ENCODE data around the gene PRKG1.

The PRKG1 gene

DNA sequence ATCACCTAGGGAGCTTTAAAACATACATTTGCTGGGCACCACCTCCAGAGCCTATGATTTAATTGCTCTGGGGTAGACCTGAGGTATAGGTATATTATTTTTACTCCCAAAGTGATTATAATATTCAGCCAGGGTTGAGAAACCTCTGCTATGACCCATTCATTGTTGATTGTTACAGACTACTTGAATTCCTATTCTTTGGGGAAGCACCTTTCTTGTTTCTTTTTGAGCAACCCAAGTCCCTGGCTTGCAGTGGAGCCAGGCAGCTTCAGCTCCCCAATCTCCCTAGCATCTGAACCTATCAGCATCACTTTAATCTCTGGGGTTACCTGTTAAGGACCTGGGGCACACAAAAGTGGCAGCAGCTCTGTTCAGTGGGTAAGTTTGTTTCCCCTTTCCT, 8.6 kb downstream of the PRKG1 start:
- H3K4me3 ChIP-seq (ENCODE audit: low read length): no peak overlapping the region
- DNase-seq (ENCODE audit: low read depth): no peak
- TF ChIP-seq, protein P1, sequence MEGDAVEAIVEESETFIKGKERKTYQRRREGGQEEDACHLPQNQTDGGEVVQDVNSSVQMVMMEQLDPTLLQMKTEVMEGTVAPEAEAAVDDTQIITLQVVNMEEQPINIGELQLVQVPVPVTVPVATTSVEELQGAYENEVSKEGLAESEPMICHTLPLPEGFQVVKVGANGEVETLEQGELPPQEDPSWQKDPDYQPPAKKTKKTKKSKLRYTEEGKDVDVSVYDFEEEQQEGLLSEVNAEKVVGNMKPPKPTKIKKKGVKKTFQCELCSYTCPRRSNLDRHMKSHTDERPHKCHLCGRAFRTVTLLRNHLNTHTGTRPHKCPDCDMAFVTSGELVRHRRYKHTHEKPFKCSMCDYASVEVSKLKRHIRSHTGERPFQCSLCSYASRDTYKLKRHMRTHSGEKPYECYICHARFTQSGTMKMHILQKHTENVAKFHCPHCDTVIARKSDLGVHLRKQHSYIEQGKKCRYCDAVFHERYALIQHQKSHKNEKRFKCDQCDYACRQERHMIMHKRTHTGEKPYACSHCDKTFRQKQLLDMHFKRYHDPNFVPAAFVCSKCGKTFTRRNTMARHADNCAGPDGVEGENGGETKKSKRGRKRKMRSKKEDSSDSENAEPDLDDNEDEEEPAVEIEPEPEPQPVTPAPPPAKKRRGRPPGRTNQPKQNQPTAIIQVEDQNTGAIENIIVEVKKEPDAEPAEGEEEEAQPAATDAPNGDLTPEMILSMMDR (conservative IDR thresholded peaks at IDR 0.05; ENCODE audit: low read length): no peak

DNA sequence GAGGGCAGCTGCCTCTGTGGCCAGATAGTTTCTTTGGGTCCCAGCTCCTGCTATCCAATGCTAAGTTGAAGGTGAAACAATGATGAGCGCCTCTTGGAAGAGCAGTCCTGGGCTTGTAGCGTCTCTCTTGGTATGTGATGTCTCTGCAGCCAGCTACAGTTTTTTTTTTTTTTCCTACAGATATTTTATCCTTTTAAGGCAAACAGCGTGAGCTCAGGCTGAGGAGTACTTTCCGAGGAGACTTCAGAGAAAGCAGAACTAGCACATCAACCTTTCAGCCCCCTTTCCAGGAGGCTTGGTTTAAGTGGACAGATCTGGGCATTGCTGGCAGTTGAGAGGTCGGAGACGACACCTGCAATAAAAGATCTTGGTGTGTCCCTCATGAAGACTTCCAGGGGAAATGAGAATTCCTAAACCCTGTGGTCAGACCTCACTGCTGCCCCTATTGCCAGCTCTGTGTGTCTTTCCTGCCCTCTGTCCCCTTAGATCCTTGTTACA, 9.1 kb downstream of the PRKG1 start:
- no peak for DNase-seq (ENCODE audit: low read depth)
- TF ChIP-seq, protein P1 (conservative IDR thresholded peaks at IDR 0.05; ENCODE audit: low read length): no peak
- no peak overlapping the region for H3K4me3 ChIP-seq (ENCODE audit: low read length)

DNA sequence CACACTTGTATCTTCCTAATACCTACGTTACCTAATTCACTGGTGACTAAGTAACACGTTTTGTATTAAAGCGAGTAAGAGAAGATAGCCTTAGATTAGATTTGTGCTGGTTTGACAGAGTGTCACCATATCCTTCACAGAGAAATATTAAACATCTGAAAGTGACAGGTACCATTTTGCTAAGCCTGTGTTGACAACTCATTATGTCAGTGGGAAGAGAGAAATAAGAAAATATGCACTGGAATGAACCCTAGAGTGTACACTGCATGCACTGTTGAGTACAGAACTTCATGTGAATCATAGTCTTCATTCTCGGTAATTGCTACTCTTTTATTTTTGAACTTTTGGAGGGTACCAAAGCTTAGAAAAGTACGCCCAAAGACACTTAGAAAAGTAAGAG, 10.9 kb downstream of the PRKG1 start:
- H3K4me3 ChIP-seq (ENCODE audit: low read length): no peak overlapping the region
- TF ChIP-seq, protein P1 (conservative IDR thresholded peaks at IDR 0.05; ENCODE audit: low read length): no peak
- DNase-seq (ENCODE audit: low read depth): no peak

DNA sequence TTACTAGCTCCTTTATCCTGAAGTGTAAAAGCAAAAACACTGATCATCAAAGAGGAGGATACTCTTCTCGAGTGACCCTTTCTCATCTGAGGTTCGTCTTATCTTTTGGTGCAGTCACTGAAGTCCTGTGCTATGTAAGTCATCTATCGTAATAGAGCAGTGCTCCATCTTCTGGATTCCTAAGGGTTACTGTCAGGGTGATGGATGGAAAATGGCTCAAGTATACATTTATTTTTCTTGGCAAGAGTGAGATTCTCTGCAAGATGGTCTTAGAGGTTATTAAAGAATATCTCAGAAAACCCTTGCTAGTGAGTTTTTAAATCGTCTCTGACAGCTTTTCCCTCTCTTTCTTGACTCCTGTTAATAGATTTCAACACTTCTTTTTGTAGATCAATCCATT, 12.4 kb downstream of the PRKG1 start:
- TF ChIP-seq, protein P1 (conservative IDR thresholded peaks at IDR 0.05; ENCODE audit: low read length): no peak
- no peak overlapping the region for H3K4me3 ChIP-seq (ENCODE audit: low read length)
- DNase-seq (ENCODE audit: low read depth): no peak

DNA sequence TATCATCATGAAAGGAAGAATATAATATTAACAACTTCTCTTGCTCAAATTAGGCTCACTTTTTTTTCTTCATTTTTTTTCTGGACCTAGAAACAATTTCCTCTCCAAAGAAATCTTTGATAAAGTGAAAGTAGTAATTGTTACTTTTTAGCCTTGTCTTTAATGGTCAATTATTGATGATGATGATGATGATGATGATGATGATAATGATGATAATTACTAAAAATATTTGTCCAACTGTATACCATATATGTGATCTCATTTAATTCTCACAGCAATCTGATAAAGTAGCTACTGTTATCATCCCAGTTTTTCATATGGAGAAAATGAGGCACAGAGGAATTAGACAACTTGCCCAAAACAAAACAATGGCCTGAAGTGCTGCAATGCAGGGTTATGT, 12.8 kb downstream of the PRKG1 start:
- TF ChIP-seq, protein P1 (conservative IDR thresholded peaks at IDR 0.05; ENCODE audit: low read length): no peak
- no peak for DNase-seq (ENCODE audit: low read depth)
- H3K4me3 ChIP-seq (ENCODE audit: low read length): no peak overlapping the region

DNA sequence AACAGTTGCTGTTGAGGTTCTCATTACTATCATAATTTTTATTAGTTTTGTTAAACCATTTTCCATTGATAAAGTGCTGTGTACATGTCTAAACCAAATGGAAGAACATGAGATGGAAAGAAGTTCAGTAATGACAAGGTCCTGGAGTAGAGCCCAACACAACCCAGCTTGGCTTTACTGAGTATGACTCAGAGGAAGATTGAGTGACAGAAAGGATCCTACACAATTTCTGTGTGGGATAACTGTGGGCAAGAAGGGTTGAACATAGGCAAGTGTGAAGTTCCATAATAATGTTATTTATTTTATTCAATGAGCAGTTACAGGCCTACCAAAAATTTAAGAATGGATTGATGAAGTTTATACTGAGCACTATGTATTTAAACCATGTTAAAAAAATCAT, 15.9 kb downstream of the PRKG1 start:
- DNase-seq (ENCODE audit: low read depth): no peak
- TF ChIP-seq, protein P1 (conservative IDR thresholded peaks at IDR 0.05; ENCODE audit: low read length): no peak
- H3K4me3 ChIP-seq (ENCODE audit: low read length): no peak overlapping the region

DNA sequence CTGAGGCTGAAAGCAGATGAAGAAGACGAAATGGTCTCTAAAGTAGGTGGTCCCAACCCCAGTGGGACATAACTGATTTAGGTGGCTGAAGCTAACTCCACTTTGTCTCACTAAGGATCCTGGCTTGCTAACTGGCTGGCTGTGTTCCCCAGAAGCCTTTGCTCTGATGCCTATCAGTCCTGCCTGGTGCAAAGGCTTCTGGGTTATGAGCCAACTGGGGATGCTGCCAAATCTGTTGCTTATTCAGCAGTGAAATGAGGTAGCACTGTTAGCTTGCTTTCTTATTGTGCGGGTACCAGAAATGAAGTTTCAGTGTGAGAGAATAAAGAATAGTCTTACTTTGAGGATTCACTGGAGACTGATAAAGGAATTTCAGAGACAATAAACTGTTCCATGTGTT, 18.1 kb downstream of the PRKG1 start:
- H3K4me3 ChIP-seq (ENCODE audit: low read length): no peak overlapping the region
- TF ChIP-seq, protein P1 (conservative IDR thresholded peaks at IDR 0.05; ENCODE audit: low read length): no peak
- peak; percentile 41 for DNase-seq (ENCODE audit: low read depth)

Data from AG10803 (cell line).